SU-DHL-6 (cell line): Measurements from ENCODE around the gene CHRM5.

Experiments
- H2AFZ ChIP-seq: fragments of 200-600 bp; sonication (generic); 2 replicates; pipeline ENCODE4 v1.6.1; 2014; ENCODE audit warnings: low read depth, mild to moderate bottlenecking, moderate library complexity, mixed read lengths, antibody characterized with exemption, low read length; ENCODE audit not compliant: severe bottlenecking
- H3F3A ChIP-seq: fragments of 200-600 bp; shearing (Covaris generic); 2 replicates; pipeline ENCODE4 v1.6.0; 2016; ENCODE audit warnings: antibody characterized with exemption, mild to moderate bottlenecking; ENCODE audit not compliant: insufficient read depth
- H3K27ac ChIP-seq: fragments of 200-600 bp; sonication (generic); 2 replicates; pipeline ENCODE4 v1.5.1; 2016; ENCODE audit warnings: low read depth, mild to moderate bottlenecking, low read length, moderate library complexity, mixed read lengths
- H3K27me3 ChIP-seq: fragments of 200-600 bp; sonication (generic), shearing (Covaris generic); 2 replicates; pipeline ENCODE4 v1.6.0; 2014; ENCODE audit warnings: mild to moderate bottlenecking, low read length
- H3K36me3 ChIP-seq: fragments of 200-600 bp; sonication (generic); 2 replicates; pipeline ENCODE4 v1.6.1; 2014; ENCODE audit warnings: mild to moderate bottlenecking, low read length, mixed read lengths
- H3K4me2 ChIP-seq: fragments of 300-600, 200-600 bp; shearing (Covaris generic), sonication (generic); 2 replicates; pipeline ENCODE4 v1.6.0; 2014; ENCODE audit warnings: low read length, low read depth, mild to moderate bottlenecking; ENCODE audit not compliant: poor library complexity, severe bottlenecking
- H3K4me3 ChIP-seq: fragments of 200-600 bp; sonication (generic); 2 replicates; pipeline ENCODE4 v1.5.1; 2014; ENCODE audit warnings: antibody characterized with exemption, low read length, mild to moderate bottlenecking, mixed read lengths; ENCODE audit not compliant: insufficient read depth, poor library complexity, severe bottlenecking
- H3K79me2 ChIP-seq: fragments of 200-600 bp; sonication (generic); 2 replicates; pipeline ENCODE4 v1.6.1; 2014; ENCODE audit warnings: mild to moderate bottlenecking, low read length, moderate library complexity; ENCODE audit not compliant: insufficient read depth
- H3K9ac ChIP-seq: fragments of 200-600 bp; sonication (generic); 2 replicates; pipeline ENCODE4 v1.7.0; 2014; ENCODE audit warnings: mild to moderate bottlenecking, low read length
- H3K9me2 ChIP-seq: fragments of 200-600 bp; sonication (generic); replicated peaks from 2 replicates; pipeline ENCODE4 v1.6.1; 2014; ENCODE audit warnings: low read length; ENCODE audit not compliant: insufficient read depth
- H3K9me3 ChIP-seq: fragments of 200-600 bp; sonication (generic); 2 replicates; pipeline ENCODE4 v1.6.1; 2014; ENCODE audit warnings: low read length, mixed read lengths; ENCODE audit not compliant: insufficient read depth
- H4K20me1 ChIP-seq: fragments of 200-600 bp; sonication (generic); 2 replicates; pipeline ENCODE4 v1.6.1; 2014; ENCODE audit warnings: low read depth, mild to moderate bottlenecking, antibody characterized with exemption, low read length, moderate library complexity, mixed read lengths
- EZH2phosphoT487 ChIP-seq: fragments of 200-600 bp; sonication (generic), shearing (Covaris generic); conservative IDR thresholded peaks from 2 replicates; pipeline ENCODE4 v1.6.1; 2018; ENCODE audit warnings: mild to moderate bottlenecking, antibody characterized with exemption, low read length, moderate library complexity, mixed read lengths
- TF ChIP-seq, protein P1 (sequence below): fragments of 200-600 bp; sonication (generic); IDR thresholded peaks from one replicate; pipeline ENCODE4 v1.5.1; 2017; ENCODE audit warnings: antibody characterized with exemption, mild to moderate bottlenecking, low read length, moderate library complexity; ENCODE audit not compliant: insufficient read depth, poor library complexity, severe bottlenecking

Gene CHRM5

GRCh38 chr15:34055868-34056595 lies 87.7 kb downstream of the CHRM5 start:
- Histone ChIP-seq H3K27ac (no peak overlapping the region), H3K4me2 (no peak overlapping the region), H3K36me3 (0 out of 2 replicates have a peak, but pooled peaks cover 3% of the 10 kb centered on the region), H3K9ac (no peak overlapping the region), H3K4me3 (no peak overlapping the region), H3K9me2 (no peaks in the 10 kb centered on the region), H2AFZ (no peak overlapping the region), H3K79me2 (no peaks in the 10 kb centered on the region), H3F3A (no peaks in the 10 kb centered on the region), H3K9me3 (no peaks in the 10 kb centered on the region), H4K20me1 (no peaks in the 10 kb centered on the region), H3K27me3 (no peaks in the 10 kb centered on the region)
- TF ChIP-seq EZH2phosphoT487: no peak
- TF ChIP-seq, protein P1, sequence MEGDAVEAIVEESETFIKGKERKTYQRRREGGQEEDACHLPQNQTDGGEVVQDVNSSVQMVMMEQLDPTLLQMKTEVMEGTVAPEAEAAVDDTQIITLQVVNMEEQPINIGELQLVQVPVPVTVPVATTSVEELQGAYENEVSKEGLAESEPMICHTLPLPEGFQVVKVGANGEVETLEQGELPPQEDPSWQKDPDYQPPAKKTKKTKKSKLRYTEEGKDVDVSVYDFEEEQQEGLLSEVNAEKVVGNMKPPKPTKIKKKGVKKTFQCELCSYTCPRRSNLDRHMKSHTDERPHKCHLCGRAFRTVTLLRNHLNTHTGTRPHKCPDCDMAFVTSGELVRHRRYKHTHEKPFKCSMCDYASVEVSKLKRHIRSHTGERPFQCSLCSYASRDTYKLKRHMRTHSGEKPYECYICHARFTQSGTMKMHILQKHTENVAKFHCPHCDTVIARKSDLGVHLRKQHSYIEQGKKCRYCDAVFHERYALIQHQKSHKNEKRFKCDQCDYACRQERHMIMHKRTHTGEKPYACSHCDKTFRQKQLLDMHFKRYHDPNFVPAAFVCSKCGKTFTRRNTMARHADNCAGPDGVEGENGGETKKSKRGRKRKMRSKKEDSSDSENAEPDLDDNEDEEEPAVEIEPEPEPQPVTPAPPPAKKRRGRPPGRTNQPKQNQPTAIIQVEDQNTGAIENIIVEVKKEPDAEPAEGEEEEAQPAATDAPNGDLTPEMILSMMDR: no peak

DNA sequence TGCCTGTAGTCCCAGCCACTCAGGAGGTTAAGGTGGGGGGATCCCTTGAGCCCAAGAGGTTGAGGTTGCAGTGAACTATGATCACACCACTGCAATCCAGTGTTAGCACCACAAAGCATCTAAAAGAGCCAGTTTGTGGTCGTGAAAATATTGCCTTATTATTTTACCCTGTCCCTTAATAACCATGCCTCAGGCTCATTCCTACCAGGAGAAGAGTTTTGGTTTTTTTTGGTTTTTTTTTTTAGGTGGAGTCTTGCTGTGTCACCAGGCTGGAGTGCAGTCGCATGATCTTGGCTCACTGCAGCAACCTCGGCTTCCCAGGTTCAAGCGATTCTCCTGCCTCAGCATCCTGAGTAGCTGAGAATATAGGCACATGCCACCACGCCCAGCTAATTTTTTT lies 88.6 kb downstream of the CHRM5 start:
- Histone ChIP-seq H3K36me3 (no peaks in the 10 kb centered on the region), H3K9me2 (no peaks in the 10 kb centered on the region), H2AFZ (no peak overlapping the region), H3K79me2 (no peaks in the 10 kb centered on the region), H4K20me1 (no peaks in the 10 kb centered on the region), H3K4me3 (no peak overlapping the region), H3K27ac (no peak overlapping the region), H3K4me2 (no peak overlapping the region), H3K9ac (no peak overlapping the region), H3K27me3 (no peaks in the 10 kb centered on the region), H3K9me3 (no peaks in the 10 kb centered on the region), H3F3A (no peaks in the 10 kb centered on the region)
- TF ChIP-seq EZH2phosphoT487: no peak
- TF ChIP-seq, protein P1: no peak

GRCh38 chr15:34059476-34059875 lies 91.2 kb downstream of the CHRM5 start:
- Histone ChIP-seq H4K20me1 (no peaks in the 10 kb centered on the region), H3F3A (no peaks in the 10 kb centered on the region), H2AFZ (no peak overlapping the region), H3K27me3 (no peaks in the 10 kb centered on the region), H3K9ac (no peak overlapping the region), H3K9me3 (no peaks in the 10 kb centered on the region), H3K4me3 (no peak overlapping the region), H3K27ac (no peak overlapping the region), H3K36me3 (no peaks in the 10 kb centered on the region), H3K79me2 (no peaks in the 10 kb centered on the region), H3K9me2 (no peaks in the 10 kb centered on the region), H3K4me2 (no peak overlapping the region)
- no peak for TF ChIP-seq EZH2phosphoT487
- TF ChIP-seq, protein P1: no peak
